HG02798 (cell line): ENCODE measurements around the gene ZNF528.

Experiments used
- ATAC-seq: cut with Tn5 transposase; IDR thresholded peaks from one replicate; pipeline ENCODE4 v1.9.1; 2021; ENCODE audit warnings: mild to moderate bottlenecking; ENCODE audit not compliant: unreplicated experiment, poor library complexity

The ZNF528 gene

DNA sequence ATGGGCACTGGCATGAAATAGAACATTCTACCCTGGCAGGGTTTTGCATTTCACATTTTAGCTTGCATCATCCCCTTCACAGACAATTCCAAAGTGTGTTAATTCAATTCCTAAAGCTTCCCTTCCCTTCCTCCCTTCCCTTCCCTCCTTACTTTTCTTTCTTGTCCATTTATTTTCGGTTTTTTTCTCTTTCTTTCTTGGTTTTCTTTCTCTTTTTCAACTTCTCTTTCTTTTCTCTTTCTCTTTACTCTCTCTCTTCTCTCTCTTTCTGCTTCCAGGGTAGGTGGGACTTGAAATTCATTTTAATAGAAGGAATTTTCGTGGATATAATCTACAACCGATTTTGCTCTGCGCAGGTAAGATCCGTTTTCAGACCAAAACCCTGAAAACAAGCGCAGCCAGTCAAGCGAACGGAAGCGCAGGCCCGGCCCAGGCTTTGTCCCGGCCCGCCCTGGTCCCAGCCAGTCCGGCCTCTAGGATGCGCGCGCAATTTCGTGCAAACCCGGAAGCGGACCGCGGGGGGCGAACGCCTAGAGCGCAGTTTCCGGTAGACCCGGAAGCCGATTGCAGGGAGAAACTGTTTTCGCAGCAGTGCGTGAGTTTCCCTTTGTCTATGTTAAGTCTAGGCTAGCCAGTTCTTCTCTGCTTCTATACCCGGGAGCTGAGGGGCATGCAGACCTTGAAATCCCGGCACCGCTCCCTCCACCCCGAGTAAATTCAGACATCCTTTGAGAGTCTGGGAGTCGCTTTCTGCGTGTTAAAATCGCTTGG lies at the start of gene ZNF528:
Gene ZNF528, plus strand, starts transcription at position 540 of the 771 bp plus-strand sequence. CDS start 4,165 bp downstream, outside the sequence.
- peak; percentile 79 for ATAC-seq

DNA sequence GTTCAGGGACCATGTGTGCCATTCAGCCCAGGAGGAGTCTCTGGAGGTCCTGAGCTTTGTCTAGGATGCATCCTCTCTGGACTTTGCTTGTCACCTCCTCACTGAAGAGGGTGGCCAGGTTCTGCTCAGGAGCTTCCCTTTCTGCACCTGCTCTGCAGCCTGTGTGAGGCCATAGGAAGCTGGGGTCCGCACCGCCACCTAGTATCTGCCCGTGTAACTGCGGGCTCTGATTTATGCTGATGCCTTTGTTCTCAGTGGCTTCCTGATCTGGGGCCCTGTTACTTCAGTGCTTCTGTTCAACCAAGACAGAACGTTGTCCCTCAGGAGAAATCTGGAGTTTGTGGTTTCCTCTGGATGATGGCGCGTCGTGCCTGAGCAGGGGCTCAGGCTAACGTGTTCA lies 46.1 kb upstream of the ZNF528 start:
- no peak for ATAC-seq

DNA sequence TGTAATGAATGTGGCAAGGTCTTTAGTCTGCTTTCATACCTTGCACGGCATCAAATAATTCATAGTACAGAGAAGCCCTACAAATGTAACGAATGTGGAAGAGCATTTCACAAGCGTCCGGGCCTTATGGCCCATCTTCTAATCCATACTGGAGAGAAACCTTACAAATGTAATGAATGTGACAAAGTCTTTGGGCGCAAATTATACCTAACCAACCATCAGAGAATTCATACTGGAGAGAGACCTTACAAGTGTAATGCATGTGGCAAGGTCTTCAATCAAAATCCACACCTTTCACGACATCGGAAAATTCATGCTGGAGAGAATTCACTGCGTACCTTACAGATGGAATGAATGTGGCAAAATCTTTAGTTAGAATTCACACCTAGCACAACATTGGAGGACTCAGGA lies 31.2 kb upstream of the ZNF528 start:
- ATAC-seq, result no peak

- ATAC-seq, result peak; percentile 86
Observed at GRCh38 chr19:52369559-52370340, 27.9 kb upstream of the ZNF528 start, which contains the start of gene ZNF880. TSS of gene ZNF880 (plus strand) at chr19:52369923. CDS start at chr19:52369966, 43 bp downstream.

GRCh38 chr19:52370341-52370710 lies 27.3 kb upstream of the ZNF528 start:
- no peak for ATAC-seq

- ATAC-seq, result no peak
Observed at GRCh38 chr19:52391135-52391534, 6.5 kb upstream of the ZNF528 start.

- ATAC-seq, result no peak
Observed at GRCh38 chr19:52398081-52398441, 412 bp downstream of the ZNF528 start.

DNA sequence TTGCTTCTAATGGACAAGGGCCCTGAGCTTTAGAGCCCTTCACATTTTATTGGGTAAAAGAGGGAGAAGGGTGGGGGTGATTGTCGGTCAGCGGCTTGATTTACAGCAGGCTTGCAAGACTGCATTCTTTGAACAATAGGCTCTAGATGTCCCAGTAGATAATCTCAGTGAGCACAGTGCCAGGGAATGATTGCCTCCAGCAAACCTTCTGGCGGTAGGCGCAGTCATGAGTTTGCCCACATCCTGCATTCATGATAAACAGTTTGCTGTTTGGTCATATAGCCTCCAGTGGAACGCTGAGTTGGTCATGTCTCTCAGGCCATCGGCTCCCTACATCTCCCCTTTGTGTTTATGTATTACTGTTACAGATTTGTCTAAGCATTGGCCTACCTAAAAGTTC lies 12.6 kb downstream of the ZNF528 start:
- no peak for ATAC-seq

GRCh38 chr19:52415711-52416110 lies 18.1 kb downstream of the ZNF528 start:
- ATAC-seq, result no peak

- ATAC-seq, result no peak
Observed at GRCh38 chr19:52428937-52429336, 31.3 kb downstream of the ZNF528 start, which contains the start of gene ZNF534. TSS of gene ZNF534 (plus strand) at chr19:52429148. CDS start at chr19:52431475, 2,327 bp downstream.

DNA sequence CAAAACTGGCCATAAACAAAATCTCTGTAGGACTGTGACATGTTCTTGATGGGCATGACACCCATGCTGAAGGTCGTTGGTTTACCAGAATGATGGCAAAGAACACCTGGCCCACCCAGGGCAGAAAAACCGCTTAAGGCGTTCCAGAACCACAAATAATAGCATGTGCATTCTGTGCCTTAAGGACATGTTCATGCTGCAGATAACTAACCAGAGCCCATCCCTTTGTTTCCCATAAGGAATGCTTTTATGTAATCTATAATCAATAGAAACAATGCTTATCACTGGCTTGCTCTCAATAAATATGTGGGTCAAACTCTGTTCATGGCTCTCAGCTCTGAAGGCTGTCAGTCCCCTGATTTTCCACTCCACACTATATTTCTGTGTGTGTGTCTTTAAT lies 44.5 kb downstream of the ZNF528 start:
- no peak for ATAC-seq

DNA sequence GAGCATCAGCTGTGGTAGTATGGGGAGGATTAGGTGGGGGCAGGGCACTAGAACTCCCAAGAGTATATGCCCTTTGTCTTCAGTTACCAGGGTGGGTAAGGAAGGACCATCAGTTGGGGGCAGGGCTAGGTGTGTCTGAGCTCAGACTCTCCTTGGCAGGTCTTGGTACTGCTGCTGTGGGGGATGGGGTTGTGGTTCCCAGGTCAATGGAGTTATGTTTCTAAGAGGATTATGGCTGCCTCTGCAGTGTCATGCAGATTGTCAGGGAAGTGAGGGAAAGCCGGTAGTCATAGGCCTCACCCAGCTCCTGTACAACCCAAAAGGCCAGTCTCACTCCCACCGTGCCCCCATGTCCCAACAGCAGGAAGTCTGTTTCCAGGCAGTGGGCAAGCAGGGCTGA lies 46.9 kb downstream of the ZNF528 start:
- ATAC-seq, result no peak

DNA sequence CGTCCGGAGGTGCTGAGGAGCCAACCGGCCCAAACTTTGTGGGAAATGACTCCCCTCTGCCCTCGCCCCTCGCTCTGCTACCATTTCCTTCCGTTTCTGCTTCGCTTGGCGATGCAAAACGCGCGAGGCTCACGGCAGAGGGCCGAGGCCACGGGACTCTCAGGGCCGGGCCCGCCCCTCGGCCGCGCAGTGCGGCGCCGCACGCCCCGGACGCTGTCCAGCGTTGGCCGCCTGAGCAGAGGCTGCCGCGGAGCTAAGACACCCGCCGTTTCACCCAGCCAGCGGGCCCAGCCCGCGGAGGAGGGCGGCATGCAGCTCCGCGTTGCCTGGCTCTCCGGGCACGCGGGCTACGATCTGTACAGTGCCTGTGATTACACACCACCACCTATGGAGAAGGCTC lies 53.6 kb downstream of the ZNF528 start:
- no peak for ATAC-seq

GRCh38 chr19:52453324-52454094 lies 55.9 kb downstream of the ZNF528 start, which contains the start of gene ZNF578:
TSS of gene ZNF578 (plus strand) at chr19:52453553. CDS start at chr19:52501846, 48,293 bp downstream.
- ATAC-seq, result no peak

DNA sequence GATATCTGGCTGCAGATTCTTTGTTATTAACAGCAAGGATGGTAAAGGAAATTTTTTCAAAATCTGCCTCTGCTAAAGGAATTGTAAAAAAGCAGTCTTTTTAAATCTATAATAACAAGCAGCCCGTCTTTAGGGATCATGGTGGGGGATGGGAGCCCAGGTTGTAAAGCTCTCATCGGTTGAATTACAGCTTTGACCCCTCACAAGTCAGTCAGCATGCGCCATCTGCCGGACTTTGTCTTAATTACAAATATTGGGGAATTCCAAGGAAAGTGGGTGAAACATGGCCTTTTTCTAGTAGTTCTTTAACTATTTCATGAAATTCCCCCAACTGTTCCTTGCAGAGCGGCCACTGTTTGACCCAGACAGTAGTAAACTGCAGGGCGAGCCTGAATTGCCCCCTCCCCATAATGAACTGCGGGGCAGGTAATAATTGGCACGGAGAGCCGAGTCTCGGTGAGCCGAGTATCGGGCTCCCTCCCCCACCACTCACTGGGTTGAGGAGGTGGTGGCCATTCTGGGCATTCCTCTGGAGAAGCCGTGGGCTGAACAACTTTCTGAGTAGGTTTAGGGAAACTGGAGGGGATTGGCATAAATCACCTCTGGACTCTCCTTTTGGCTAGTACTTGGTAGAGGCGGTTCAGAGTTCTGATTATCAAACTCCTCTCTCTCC lies 67.3 kb downstream of the ZNF528 start:
- no peak for ATAC-seq
